GM06990 (cell line): ENCODE results near the gene ETFDH.

Experiments used
- DNase-seq: peaks from one replicate; pipeline ENCODE4 v3.0.0-alpha.2; 2011; ENCODE audit not compliant: insufficient read length; ENCODE audit errors: extremely low read depth
- H3K27me3 ChIP-seq: replicated peaks from 2 replicates; pipeline ENCODE4 v1.6.0; 2011; ENCODE audit warnings: low read length; ENCODE audit not compliant: control insufficient read depth, insufficient read depth
- H3K36me3 ChIP-seq: 2 replicates; pipeline ENCODE4 v1.5.1; 2011; ENCODE audit warnings: low read length; ENCODE audit not compliant: control insufficient read depth, insufficient read depth
- H3K4me3 ChIP-seq: replicated peaks from 2 replicates; pipeline ENCODE4 v1.5.1; 2011; ENCODE audit warnings: low read depth, mild to moderate bottlenecking, control low read depth, low read length
- CTCF ChIP-seq: IDR thresholded peaks from 2 replicates; pipeline ENCODE4 v1.5.1; 2011; ENCODE audit warnings: low read length, control low read depth, mild to moderate bottlenecking, inconsistent platforms; ENCODE audit not compliant: insufficient read depth, poor library complexity, severe bottlenecking

ETFDH gene

GRCh38 chr4:158722291-158722916 lies 50.3 kb downstream of the ETFDH start:
- peaks cover 6% of the 10 kb centered on the region for H3K36me3 ChIP-seq
- H3K4me3 ChIP-seq = peak overlapping the region; percentile 72
- TF ChIP-seq CTCF = no peak
- no peaks in the 10 kb centered on the region for H3K27me3 ChIP-seq
- DNase-seq = no peak

- DNase-seq = peak; percentile 91
- TF ChIP-seq CTCF = no peak
- H3K4me3 ChIP-seq = peak within 1 kb of the TSS; percentile 72
- H3K36me3 ChIP-seq = peaks cover 6% of the 10 kb centered on the region
- H3K27me3 ChIP-seq = no peaks in the 10 kb centered on the region
Measured at GRCh38 chr4:158722917-158723793, 51.1 kb downstream of the ETFDH start, which contains the start of gene PPID. PPID (minus strand) TSS chr4:158723396; CDS start chr4:158723288, 108 bp downstream.

GRCh38 chr4:158724637-158725036 lies 52.5 kb downstream of the ETFDH start:
- H3K4me3 ChIP-seq = no peak overlapping the region
- DNase-seq = no peak
- no peak for TF ChIP-seq CTCF

GRCh38 chr4:158726633-158727032 lies 54.5 kb downstream of the ETFDH start:
- no peak for TF ChIP-seq CTCF
- no peak for DNase-seq
- Histone ChIP-seq H3K27me3 (no peaks in the 10 kb centered on the region), H3K36me3 (no peaks in the 10 kb centered on the region), H3K4me3 (no peak overlapping the region)

More at GRCh38 chr4:158724637-158725036, 52.5 kb downstream of the ETFDH start:
- no peaks in the 10 kb centered on the region for H3K27me3 ChIP-seq
- peaks cover 4% of the 10 kb centered on the region; the same call in 1 of the 2 replicates for H3K36me3 ChIP-seq

- Histone ChIP-seq H3K27me3 (no peaks in the 10 kb centered on the region), H3K36me3 (no peaks in the 10 kb centered on the region), H3K4me3 (no peak overlapping the region)
- no peak for TF ChIP-seq CTCF
- no peak for DNase-seq
Measured at GRCh38 chr4:158728236-158728635, 56.1 kb downstream of the ETFDH start.
